ENCODE measurements around the gene ZNF611.
A peak's percentile ranks its signal among the peaks of the same experiment; 100 is the strongest.
"Not testable (repeated sequence)": the region's sequence is repeated elsewhere in the genome, so short reads cannot be mapped to it uniquely, and the experiment has no call there.

The ZNF611 gene

DNA sequence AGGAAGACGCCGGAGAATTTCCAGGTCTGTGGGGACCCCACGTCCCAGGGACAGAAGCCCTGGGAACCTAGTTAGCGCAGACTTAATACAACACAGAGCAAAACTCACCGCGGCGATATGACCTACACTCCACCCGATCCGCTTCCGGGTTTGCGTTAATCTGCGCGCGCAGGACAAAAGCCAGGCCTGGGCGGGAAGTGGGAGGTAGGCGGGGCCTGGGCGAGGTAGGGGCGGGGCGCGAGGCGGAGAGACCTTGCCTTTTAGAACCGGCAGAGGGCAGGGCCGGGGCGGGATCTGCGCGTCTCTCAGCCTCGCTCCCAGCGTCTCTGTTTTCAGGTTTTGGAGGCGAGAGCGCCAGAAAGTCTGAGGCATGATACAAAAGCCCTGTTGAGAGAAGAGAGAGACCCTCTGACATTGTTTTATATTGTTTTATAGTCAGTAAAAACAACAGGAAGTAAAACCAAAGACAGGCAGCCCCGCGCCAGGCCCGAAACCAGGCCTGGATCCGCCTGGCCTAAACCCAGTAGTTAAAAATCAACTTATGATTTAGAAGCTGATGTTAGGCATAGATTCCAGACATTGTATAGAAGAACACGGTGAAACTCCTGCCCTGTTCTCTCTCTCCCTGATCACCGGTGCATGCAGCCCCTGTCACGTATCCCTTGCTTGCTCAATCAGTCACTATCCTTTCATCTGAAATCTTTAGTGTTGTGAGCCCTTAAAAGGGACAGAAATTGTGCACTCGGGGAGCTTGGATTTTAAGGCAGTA, at the start of gene ZNF611:
Gene ZNF611, minus strand, starts transcription at position 152 of the 769 bp plus-strand sequence. CDS start 19,150 bp downstream, outside the sequence.
- DNase-seq = peak; percentile 99

DNA sequence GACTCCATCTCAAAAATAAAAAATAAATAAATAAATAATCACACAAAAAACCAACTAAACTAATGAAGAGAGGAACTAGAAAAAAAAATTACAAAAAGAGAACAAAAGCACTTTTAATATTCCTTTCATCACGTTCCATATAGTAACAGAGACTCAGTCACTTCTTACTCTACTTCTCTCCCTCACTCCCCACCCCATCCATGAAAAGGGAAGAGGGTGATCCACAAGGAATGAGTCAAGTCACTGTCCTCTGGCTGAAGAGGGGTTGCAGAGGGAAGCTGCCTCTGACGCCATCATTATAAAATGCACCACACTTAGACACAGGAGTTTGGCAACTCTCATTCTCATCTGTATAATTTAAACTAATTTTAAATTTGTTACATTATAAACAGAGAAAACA, 48.0 kb upstream of the ZNF611 start:
- not testable (repeated sequence) for DNase-seq

DNA sequence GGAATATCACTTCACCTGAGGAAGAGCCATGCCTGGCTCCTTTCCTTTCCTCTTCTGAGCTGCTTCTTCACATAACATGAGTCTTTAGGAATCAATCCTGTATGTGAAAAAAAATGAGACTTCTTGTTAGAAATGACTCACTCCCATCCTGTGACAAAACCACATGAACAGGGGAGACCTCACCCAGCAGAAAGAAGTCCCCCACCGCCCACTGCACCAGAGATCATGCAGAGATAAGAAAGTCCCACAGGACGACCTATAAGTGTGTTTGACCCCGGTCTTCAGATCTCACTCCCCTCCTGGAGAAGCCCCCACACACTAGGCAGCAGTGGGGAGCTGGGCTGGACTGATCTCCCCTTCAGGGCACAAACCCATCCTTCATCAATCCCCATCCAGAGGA, 44.0 kb upstream of the ZNF611 start:
- no peak for DNase-seq

DNA sequence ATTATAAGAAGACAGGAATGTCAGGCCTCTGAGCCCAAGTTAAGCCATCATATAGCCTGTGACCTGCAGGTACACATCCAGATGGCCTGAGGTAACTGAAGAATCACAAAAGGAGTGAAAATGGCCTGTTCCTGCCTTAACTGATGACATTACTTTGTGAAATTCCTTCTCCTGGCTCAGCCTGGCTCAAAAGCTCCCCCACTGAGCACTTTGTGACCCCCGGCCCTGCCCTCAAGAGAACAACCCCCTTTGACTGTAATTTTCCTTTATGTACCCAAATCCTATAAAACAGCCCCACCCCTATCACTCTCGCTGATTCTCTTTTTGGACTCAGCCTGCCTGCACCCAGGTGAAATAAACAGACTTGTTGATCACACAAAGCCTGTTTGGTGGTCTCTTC, 21.6 kb upstream of the ZNF611 start:
- DNase-seq = not testable (repeated sequence)

DNA sequence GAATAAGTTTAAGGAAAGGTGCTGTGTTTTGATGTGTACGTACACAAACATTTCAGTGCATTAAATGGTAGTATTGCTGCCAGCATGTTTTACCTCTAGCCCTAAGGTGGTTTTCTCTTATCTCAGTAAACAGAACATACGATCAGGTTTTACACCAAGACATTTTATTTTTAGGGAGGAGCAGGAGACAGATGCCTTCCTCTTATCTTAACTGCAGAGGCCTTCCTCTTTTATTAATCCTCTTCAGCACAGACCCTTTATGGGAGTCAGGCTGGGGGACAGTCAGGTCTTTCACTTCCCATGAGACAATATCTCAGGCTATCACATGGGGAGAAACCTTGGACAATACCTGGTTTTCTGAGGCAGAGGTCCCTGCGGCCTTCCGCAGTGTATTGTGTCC, 14.9 kb upstream of the ZNF611 start:
- DNase-seq = no peak

DNA sequence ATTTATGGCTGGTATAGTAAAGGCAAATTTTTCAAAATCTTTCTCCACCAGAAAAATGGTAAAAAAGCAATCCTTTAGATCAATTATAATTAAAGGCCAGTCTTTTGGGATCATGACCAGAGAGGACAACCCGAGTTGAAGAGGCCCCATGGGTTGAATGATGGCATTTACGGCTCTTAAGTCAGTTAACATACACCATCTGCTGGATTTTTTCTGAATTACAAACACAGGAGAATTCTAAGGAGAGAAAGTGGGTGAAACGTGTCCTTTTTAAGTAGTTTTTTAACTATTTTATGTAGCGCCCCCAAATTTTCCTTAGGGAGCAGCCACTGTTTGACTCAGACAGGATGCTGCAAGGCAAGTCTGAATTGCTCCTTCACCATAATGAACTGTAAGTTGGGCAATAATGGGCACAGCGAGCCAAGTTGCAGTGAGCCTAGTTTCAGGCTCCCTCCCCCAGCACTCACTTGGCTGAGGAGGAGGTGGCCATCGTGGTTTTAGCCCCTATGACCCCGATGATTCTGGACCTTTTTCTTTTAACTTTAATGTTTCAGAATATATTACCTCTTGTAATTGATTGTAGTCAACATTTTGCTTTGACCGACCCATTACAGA, 13.6 kb upstream of the ZNF611 start:
- DNase-seq = no peak

DNA sequence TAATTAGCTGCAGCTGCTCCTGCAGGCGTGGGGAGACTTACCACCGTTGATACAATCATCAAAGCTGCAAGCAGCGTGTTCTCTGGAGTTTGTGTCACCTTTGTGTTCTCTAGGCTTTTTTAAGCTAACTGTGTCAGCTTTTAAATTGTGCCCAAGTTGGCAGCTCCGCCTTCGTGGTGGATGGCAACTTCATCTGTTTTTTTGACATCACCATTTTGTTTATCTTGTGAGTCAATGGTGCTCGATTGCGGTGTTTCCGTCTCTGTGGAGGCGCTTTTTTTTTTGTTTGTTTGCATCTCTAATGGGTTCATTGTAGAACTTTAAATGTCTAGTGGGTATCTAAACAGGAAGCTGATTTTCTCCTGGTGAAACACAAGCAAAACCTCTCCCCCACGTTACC, 11.1 kb upstream of the ZNF611 start:
- DNase-seq = not testable (repeated sequence)

DNA sequence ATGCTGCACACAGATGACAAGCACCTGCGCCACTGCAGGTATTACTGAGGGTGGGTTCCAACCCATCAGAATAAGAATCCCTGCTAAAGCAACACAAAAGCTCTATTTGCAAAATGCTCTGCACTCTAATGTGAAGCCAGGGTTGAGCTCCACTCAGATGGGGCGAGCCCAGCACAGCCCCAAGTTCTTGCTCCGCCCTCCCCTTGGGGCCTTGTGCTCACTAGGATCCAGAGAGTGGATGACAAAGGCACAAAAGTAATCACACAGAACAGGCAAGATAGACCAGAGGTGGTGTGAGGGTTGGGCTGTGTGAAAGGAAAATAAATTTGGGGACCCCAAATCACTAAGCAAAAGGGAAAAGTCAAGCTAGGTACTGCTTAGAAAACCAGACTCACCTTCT, 8.2 kb upstream of the ZNF611 start:
- no peak for DNase-seq

DNA sequence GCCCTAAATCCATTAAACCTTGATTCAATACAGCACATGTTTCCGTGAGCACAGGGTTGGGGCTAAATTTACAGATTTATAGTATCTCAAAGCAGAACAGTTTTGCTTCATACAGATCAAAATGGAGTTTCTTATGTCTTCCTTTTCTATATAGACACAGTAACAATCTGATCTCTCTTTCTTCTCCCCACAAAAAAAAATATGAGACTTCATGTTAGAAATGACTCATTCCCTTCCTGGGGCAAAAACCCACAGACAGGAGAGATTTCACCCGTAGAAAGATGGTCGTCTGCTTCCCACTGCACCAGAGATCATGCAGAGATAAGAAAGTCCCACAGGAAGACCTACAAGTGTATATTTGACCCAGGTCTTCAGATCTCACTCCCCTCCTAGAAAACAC, 7.7 kb upstream of the ZNF611 start:
- DNase-seq = no peak

DNA sequence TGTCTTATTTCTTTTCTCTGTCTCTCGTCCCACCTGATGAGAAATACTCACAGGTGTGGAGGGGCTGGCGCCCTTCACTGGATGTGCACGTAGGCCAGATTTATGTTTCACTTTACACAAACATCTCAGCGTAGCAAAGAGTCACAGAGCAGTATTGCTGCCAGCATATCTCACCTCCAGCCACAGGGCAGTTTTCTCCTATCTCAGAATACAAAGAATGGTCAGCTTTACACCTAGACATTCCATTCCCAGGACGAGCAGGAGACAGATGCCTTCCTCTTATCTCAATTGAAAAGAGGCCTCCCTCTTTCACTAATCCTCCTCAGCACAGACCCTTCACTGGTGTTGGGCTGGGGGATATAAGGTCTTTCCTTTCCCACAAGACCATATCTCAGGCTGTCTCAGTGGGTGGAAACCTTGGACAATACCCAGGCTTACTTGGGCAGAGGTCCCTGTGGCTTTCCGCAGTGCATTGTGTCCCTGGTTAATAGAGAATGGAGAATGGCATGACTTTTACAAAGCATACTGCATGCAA, 7.2 kb upstream of the ZNF611 start:
- no peak for DNase-seq

DNA sequence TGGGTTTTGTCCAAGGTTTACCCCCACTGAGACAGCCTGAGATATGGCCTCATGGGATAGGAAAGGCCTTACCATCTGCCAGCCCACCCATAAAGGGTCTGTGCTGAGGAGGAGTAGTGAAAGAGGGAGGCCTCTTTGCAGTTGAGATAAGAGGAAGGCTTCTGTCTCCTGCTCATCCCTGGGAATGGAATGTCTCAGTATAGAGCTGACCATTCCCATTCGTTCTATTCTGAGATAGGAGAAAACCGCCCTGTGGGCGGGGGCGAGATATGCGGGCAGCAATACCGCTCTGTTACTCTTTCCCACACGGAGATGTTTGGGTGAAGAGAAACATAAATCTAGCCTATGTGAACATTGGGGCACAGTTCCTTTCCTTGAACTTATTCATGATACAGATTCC, 6.5 kb upstream of the ZNF611 start:
- not testable (repeated sequence) for DNase-seq

DNA sequence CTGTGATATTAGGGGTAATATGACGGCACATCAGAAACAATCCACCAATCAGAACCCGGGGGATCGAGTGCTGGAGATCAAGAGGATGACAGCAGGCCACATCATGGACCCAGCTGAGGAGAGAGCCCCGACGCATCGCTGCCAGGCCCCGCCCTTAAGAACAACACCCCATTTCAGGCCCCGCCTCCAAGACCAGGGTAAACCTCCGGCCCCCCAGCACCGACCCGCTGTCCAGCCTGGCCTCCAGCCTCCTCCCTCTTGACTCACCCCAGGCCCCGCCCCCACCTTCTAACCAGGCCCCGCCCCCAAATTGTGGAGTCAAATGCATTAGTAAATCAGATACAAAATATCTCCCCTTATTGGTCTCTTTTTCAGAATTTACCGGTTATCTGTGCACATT, 4.7 kb upstream of the ZNF611 start:
- DNase-seq = no peak

DNA sequence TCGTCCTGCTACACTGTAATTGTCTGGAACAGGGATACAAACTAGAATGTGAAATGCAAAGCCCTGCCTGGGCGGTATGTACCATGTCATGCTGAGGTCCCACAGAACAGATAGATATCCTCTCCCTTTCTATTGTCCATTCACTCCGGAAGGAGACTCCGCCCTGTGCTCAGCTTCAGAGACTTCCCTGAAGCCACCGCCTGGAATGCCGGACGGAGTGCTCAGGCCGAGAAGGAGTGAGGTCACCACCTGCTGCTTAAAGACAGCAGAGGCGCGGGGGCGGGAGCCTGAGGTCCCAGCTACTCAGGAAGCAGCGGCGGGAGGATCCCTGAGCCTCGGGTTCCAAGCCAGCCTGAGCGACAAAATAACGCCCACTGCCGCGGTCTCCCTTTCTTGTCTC, 890 bp upstream of the ZNF611 start:
- no peak for DNase-seq

DNA sequence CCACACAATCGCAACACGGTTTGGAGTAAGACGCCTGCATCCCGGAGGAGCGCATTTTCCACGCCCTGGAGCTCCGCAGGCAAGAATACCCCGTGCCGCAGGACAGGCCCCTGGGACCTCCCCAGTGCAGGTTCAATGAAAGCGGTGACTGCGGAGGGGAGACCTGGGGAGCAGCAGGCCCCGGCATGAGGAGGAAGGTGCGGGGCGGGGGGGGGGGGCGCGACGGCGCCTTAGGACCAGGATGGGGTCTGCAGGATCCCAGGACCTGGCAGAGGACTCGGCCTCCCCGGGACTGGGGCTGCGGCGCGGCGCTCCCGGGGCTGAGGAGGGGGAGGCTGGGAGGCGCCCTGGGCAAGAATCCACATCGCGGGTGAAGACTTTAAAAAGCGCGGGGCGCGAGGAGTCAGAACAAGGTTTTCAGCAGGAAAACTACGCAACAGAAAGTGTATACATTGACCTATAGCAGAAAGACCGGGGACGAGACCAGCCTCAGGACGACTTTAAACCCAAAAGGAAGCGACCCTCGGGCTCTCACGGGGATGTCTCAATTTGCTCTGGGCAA, 432 bp downstream of the ZNF611 start:
- no peak for DNase-seq

DNA sequence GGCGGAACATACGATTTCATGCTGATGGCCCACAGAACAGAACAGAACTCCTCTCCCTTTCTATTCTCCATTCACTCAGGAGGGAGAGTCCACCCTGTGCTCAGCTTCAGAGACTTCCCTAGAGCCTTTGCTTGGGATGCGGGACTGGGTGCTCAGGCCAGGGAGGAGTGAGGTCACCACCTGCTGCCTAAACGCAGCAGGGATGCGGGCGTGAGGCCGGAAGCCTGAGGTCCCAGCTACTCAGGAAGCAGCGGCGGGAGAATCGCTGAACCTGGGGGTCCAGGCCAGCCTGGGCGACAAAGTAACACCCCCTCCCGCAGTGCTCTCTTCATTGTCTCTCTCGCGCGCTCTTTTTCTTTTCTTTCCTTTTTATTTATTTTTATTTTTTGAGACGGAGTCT, 8.8 kb downstream of the ZNF611 start:
- DNase-seq = not testable (repeated sequence)

DNA sequence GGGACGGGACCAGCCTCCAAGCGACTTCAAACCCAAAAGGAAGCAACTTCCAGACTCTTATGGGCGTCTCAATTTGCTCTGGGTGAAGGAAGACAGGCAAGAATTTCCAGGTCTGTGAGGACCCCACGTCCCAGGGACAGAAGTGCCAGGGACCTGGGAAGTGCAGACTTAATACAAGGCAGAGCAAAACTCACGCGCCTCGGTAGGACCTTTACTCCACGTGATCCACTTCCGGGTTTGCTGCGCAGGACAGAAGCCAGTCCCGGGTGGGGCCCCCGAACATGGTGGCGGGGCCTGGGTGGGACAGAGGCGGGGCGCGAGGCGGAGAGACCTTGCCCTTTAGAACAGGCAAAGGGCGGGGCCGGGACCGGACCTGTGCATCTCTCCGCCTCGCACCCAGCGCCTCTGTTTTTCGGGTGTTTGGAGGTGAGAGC, 9.3 kb downstream of the ZNF611 start:
- no peak for DNase-seq

DNA sequence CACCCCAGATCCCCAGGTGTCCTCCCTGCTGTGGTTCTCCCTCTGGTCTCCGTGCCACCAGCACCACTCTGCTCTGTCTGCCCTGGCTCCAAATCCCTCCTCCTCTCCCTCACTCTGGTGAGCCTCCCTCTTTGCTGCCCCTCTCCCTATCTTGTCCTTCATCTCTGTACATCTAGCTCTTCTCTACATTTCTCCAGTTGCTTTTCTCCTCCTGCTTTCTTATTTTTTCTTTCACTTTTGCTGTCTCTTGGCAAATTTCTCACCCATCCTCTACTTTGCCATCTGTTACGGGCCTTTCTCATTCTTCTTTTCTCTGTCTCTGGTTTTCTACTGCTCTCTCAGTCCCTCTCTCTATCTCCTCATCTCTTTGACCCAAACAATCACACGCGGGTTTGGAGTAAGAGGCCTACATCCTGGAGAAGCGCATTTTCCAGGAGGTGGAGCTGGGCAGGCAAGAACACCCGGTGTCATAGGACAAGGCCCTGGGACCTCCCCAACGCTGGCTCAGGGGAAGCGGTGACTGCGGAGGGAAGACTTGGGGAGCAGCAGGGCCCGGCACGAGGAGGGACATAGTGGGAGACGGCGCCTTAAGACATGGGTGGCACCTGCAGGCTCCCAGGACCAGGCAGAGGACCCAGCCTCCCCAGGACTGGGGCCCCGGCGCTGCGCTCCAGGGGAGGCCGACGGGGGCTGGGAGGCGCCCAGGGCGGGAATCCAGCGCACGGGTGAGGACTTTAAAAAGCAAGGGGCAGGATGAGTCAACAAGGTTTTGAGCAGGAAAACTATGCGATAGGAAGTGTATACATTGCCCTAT, 9.9 kb downstream of the ZNF611 start:
- no peak for DNase-seq

DNA sequence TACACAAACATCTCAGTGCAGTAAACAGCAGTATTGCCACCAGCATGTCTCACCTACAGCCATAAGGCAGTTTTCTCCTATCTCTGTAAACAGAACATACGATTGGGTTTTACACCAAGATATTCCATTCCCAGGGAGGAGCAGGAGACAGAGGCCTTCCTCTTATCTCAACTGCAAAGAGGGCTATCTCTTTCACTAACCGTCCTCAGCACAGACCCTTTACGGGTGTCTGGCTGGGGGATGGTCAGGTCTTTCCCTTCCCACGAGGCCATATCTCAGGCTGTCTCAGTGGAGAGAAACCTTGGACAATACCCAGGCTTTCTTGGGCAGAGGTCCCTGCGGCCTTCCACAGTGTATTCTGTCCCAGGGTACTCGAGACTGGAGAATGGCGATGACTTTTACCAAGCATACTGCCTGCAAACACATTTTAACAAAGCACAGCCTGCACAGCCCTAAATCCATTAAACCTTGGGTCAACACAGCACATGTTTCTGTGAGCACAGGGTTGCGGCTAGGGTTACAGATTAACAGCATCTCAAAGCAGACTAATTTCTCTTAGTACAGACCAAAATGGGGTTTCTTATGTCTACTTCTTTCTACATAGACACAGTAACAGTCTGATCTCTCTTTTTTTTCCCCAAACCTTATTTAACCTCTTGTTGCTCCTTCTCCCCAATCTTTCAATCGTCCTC, 10.8 kb downstream of the ZNF611 start:
- not testable (repeated sequence) for DNase-seq

DNA sequence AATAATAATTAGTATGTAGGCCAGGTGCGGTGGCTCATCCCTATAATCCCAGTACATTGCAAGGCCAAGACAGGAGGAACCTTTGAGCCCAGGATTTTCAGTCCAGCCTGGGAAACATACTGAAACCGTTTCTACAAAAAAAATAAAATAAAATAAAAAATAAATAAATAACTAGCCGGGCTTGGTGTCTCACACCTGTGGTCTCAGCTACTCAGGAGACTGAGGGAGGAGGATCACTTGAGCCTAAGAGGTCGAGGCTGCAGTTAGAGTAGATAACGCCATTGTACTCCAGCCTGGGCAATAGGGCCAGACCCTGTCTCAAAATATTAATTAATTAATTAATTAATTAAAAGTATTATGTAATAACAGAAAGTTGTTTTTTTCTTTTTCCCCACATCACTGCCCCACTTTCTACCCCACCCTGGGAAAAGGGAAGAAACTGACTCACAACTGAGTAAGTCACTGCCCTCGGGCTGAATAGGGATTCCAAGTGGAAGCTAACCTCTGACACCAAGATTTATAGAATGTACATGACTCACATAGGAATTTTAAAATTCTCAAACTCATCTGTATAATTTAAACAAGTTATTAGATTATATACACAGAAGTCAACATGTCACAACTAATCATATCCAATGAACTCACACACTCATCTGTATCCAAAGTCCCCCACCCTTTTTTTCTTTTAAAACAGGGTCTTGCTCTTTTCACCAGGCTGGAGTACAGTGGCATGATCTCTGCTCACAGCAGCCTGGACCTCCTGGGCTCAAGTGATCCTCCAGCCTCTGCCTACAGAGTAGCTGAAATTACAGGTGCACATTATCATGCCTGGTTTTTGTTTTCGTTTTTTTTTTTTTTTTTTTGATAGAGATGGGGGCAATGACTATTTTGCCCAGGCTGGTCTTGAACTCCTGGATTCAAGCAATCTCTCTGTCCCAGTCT, 12.5 kb downstream of the ZNF611 start:
- DNase-seq = no peak

DNA sequence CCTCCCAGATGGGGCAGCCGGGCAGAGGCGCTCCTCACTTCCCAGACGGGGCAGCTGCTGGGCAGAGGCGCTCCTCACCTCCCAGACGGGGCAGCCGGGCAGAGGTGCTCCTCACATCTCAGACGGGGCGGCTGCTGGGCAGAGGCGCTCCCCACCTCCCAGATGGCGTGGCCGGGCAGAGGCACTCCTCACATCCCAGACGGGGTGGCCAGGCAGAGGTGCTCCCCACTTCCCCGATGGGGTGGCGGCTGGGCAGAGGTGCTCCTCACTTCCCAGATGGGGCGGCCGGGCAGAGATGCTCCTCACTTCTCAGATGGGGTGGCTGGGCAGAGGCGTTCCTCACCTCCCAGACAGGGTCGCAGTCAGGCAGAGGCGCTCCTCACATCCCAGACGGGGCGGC, 14.3 kb downstream of the ZNF611 start:
- not testable (repeated sequence) for DNase-seq

DNA sequence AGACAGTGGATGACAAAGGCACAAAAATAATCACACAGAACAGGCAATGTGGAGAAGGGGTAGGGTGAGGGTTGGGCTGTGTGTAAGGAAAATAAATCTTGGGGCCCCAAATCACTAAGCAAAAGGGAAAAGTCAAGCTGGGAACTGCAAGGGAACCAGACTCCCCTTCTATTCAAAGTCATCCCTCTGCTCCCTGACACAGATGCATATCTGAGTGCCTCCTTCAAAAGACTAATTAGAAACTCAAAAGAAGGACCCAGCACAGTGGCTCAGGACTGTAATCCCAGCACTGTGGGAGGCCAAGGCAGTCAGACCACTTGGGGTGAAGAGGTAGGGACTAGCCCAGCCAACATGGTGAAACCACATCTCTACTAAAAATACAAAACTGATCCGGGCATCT, 18.3 kb downstream of the ZNF611 start:
- no peak for DNase-seq

Measured in activated T-cell treated with anti-CD3 and anti-CD28 coated beads, Interleukin-2, amount 50 U/mL, for 1 hour (primary cell).